T-helper 17 cell (primary cell): ENCODE measurements around the gene DYRK1B. TPM values are rescaled to one million over a fixed set of nuclear protein-coding genes. Genes with fewer than 3 reads are reported as not detected.

Experiments
- ATAC-seq: fragments of 150-1000 bp; cut with Tn5 transposase; 2 replicates; pipeline ENCODE4 v1.10.0; 2021; ENCODE audit warnings: mild to moderate bottlenecking, moderate library complexity
- DNase-seq, 3 donors: peaks; one replicate each; pipeline versions ENCODE4 v3.0.0 to v3.0.0-alpha.2; 2020 to 2021
- H3K9me3 ChIP-seq: one replicate; pipeline ENCODE4 v1.7.0; 2013; ENCODE audit warnings: low read length, mild to moderate bottlenecking; ENCODE audit not compliant: control insufficient read depth, poor library complexity, severe bottlenecking
- H3K27ac Mint-ChIP-seq: one replicate; pipeline ENCODE4 v1.8.0; 2022; ENCODE audit warnings: mild to moderate bottlenecking, moderate library complexity, mixed read lengths
- H3K27me3 Mint-ChIP-seq: one replicate; pipeline ENCODE4 v1.8.0; 2022; ENCODE audit warnings: mixed read lengths
- H3K36me3 Mint-ChIP-seq: one replicate; pipeline ENCODE4 v1.8.0; 2022; ENCODE audit warnings: low read depth, mixed read lengths
- H3K4me1 Mint-ChIP-seq: one replicate; pipeline ENCODE4 v1.8.0; 2022; ENCODE audit warnings: mild to moderate bottlenecking, mixed read lengths
- H3K4me3 Mint-ChIP-seq: one replicate; pipeline ENCODE4 v1.8.0; 2022; ENCODE audit warnings: mild to moderate bottlenecking, moderate library complexity, mixed read lengths
- total RNA-seq, 4 donors: library from RNA in 2 of 4; stranded (reverse) in 2 of 4; gene quantifications; one replicate each; pipeline ENCODE4 v1.2.3 and lab custom pipeline; 2022 to 2026

Gene DYRK1B
- total RNA-seq, 2 donors from 2014 or later: 47.5 to 55.5 TPM

- H3K4me3 Mint-ChIP-seq: peak overlapping the region; percentile 91
- DNase-seq: no peak
Observed at GRCh38 chr19:39833160-39833463, 850 bp downstream of the DYRK1B start.

GRCh38 chr19:39832341-39833083, 1.4 kb downstream of the DYRK1B start:
- Mint-ChIP-seq H3K36me3 (peaks cover 7% of the 10 kb centered on the region), H3K4me1 (peaks cover 30% of the 10 kb centered on the region), H3K27ac (peak overlapping the region; percentile 97), H3K4me3 (peak overlapping the region; percentile 91), H3K27me3 (no peaks in the 10 kb centered on the region)
- ATAC-seq: no peak
- no peaks in the 10 kb centered on the region for H3K9me3 ChIP-seq
- peak in 1 of 3 donors; percentile 38 for DNase-seq

More at GRCh38 chr19:39833160-39833463, 850 bp downstream of the DYRK1B start:
- Mint-ChIP-seq H3K4me1 (peaks cover 30% of the 10 kb centered on the region), H3K36me3 (peaks cover 7% of the 10 kb centered on the region), H3K27ac (peak overlapping the region; percentile 97), H3K27me3 (no peaks in the 10 kb centered on the region)
- no peaks in the 10 kb centered on the region for H3K9me3 ChIP-seq
- no peak for ATAC-seq

GRCh38 chr19:39831679-39832078, 2.3 kb downstream of the DYRK1B start:
- peaks cover 29% of the 10 kb centered on the region for H3K4me1 Mint-ChIP-seq

GRCh38 chr19:39830847-39831246, 3.1 kb downstream of the DYRK1B start:
- H3K9me3 ChIP-seq: no peaks in the 10 kb centered on the region
- no peaks in the 10 kb centered on the region for H3K27me3 Mint-ChIP-seq
- H3K4me3 Mint-ChIP-seq: peak overlapping the region; percentile 36
- H3K4me1 Mint-ChIP-seq: peaks cover 29% of the 10 kb centered on the region
- peaks cover 3% of the 10 kb centered on the region for H3K36me3 Mint-ChIP-seq
- ATAC-seq (no peak), DNase-seq (no peak)
- H3K27ac Mint-ChIP-seq: peak overlapping the region; percentile 97

More at GRCh38 chr19:39831679-39832078, 2.3 kb downstream of the DYRK1B start:
- H3K9me3 ChIP-seq: no peaks in the 10 kb centered on the region
- peak overlapping the region; percentile 91 for H3K4me3 Mint-ChIP-seq
- H3K36me3 Mint-ChIP-seq: peaks cover 4% of the 10 kb centered on the region
- no peaks in the 10 kb centered on the region for H3K27me3 Mint-ChIP-seq
- DNase-seq (no peak), ATAC-seq (no peak)
- H3K27ac Mint-ChIP-seq: peak overlapping the region; percentile 97

DNA sequence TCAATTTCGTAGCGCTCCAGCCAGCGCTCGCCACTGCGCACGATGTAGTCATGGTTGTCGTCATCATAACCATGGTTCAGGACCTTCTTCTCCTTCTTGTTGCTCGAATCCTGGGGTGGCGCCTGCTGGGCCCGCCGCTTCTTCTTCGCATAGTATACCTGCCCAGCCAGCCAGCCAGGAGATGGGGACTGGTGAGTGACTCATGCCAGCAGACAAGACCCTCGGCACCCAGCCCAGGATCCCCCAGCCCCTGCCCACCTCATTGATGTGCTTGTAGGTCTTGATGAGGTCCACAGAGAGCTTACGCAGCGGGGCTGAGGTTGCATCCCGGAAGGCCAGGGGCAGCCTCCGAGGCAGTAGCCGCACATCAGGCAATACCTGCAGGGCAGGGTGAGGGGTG, 3.6 kb downstream of the DYRK1B start:
- Mint-ChIP-seq H3K4me1 (peaks cover 29% of the 10 kb centered on the region), H3K27me3 (no peaks in the 10 kb centered on the region), H3K4me3 (no peak overlapping the region), H3K36me3 (peaks cover 3% of the 10 kb centered on the region), H3K27ac (peak overlapping the region; percentile 97)
- ATAC-seq (no peak), DNase-seq (no peak)
- H3K9me3 ChIP-seq: no peaks in the 10 kb centered on the region

- ATAC-seq (no peak), DNase-seq (no peak)
- Mint-ChIP-seq H3K36me3 (peaks cover 3% of the 10 kb centered on the region), H3K27ac (peak overlapping the region; percentile 82), H3K27me3 (no peaks in the 10 kb centered on the region), H3K4me1 (peaks cover 31% of the 10 kb centered on the region), H3K4me3 (no peak overlapping the region)
- H3K9me3 ChIP-seq: no peaks in the 10 kb centered on the region
Observed at GRCh38 chr19:39829702-39830275, 4.2 kb downstream of the DYRK1B start.

DNA sequence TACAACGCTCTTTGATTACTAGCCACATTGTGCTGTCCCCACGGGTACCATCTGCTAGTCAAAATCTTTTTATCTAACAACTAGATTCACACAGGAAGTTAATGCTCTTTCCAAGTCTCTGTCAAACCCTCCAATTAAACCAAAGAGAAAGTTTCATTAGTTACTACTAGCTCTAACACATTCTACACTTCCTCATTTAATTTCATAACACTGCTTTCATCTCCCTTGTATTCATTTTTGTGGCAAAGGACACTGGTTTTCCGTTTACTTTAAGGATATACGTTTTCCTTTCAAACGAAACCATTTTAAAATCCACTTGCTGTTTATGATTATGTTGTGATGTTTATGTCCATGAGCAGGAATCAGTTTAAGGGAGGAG, 5.3 kb downstream of the DYRK1B start:
- no peaks in the 10 kb centered on the region for H3K27me3 Mint-ChIP-seq
- ATAC-seq: no peak
- DNase-seq: no peak
- no peaks in the 10 kb centered on the region for H3K9me3 ChIP-seq
- peaks cover 2% of the 10 kb centered on the region for H3K36me3 Mint-ChIP-seq
- H3K27ac Mint-ChIP-seq: peak overlapping the region; percentile 82
- peaks cover 23% of the 10 kb centered on the region for H3K4me1 Mint-ChIP-seq
- no peak overlapping the region for H3K4me3 Mint-ChIP-seq

DNA sequence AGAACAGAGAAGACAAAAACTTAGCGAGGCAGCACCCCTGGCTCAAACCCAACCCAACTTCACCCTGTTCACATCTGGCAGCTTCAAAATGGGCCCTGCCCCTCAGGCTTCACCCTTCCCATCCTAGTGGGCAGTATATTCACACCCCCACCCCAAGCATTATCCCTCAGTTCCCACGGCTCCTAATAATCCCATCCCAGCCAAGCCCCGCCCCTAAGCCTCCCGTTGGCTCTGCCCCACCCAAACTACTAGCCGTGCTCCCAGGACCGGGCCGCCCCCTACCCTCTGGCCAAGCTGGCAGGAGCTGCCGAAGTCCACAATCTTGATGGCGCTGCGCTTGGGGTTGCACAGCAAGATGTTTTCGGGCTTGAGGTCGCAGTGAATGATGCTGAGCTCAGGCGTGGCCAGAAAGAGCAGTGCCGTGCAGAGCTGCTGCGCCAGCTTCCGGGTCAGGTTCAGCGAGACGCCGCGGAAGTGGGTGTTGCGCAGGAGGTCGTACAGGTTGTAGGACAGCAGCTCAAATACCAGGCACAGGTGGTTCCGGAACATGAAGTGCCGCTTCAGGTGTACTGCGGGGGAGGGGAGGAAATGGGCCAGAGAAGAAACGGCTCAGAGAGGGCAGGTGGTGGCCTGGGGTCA, 5.8 kb downstream of the DYRK1B start:
- Mint-ChIP-seq H3K27ac (peak overlapping the region; percentile 82), H3K36me3 (peaks cover 2% of the 10 kb centered on the region), H3K4me1 (peaks cover 23% of the 10 kb centered on the region), H3K4me3 (no peak overlapping the region), H3K27me3 (no peaks in the 10 kb centered on the region)
- DNase-seq (no peak), ATAC-seq (no peak)
- H3K9me3 ChIP-seq: no peaks in the 10 kb centered on the region

DNA sequence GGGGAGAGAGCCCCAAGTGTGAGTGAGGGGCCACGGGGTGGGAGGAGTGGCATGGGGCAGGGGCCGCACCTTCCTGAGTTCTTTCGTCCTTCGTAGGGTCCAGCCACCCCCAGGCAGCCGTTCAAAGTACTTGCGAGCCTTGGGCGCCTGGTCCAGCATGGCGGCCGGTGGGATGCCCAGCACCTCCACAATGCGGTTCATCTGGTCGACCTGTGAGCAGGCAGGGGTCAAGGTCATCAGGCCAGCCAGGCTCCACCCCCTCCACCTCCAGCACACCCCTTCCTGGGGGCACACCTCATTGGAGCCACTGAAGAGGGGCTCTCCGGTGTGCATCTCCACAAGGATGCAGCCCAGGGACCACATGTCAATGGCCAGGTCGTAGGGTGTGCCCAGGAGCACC, 6.7 kb downstream of the DYRK1B start:
- H3K9me3 ChIP-seq: no peaks in the 10 kb centered on the region
- Mint-ChIP-seq H3K36me3 (peaks cover 2% of the 10 kb centered on the region), H3K27ac (no peak overlapping the region), H3K4me3 (no peak overlapping the region), H3K27me3 (no peaks in the 10 kb centered on the region), H3K4me1 (peaks cover 15% of the 10 kb centered on the region)
- DNase-seq: no peak
- no peak for ATAC-seq

- H3K4me3 Mint-ChIP-seq: no peak overlapping the region
- H3K36me3 Mint-ChIP-seq: peaks cover 2% of the 10 kb centered on the region
- no peaks in the 10 kb centered on the region for H3K9me3 ChIP-seq
- no peaks in the 10 kb centered on the region for H3K27me3 Mint-ChIP-seq
- no peak for DNase-seq
- H3K4me1 Mint-ChIP-seq: peaks cover 10% of the 10 kb centered on the region
- no peak for ATAC-seq
- H3K27ac Mint-ChIP-seq: no peak overlapping the region
Observed at GRCh38 chr19:39826311-39826945, 7.5 kb downstream of the DYRK1B start.

DNA sequence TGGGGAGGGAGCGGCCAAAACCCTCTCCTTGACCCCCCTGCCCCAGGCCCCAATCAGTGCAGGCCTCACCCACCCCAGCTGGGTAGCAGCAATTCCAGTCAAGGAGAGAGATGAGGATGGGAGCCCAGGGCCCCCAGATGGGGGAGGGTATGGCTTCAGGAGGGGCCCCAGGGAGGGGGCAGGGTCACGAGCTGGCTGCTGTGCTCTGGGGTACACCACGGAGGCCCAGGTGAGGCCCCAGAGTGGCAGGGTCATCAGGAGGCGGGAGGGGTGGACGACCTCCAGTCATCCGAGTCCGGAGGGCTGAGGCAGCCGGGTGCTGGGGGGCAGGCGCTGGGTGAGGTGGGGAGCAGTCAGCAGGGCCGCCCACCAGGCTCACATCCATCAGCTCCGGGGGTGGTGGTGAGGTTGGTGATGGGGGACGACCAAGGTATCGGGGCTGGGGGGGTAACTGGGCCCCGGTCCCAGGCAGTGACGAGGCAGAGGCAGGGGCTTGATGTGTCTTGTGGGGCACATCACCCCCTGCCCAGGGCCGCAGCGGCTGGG, 8.4 kb downstream of the DYRK1B start:
- Mint-ChIP-seq H3K4me1 (peaks cover 5% of the 10 kb centered on the region), H3K27me3 (no peaks in the 10 kb centered on the region), H3K36me3 (no peaks in the 10 kb centered on the region), H3K4me3 (no peak overlapping the region), H3K27ac (no peak overlapping the region)
- ATAC-seq: no peak
- no peaks in the 10 kb centered on the region for H3K9me3 ChIP-seq
- no peak for DNase-seq

DNA sequence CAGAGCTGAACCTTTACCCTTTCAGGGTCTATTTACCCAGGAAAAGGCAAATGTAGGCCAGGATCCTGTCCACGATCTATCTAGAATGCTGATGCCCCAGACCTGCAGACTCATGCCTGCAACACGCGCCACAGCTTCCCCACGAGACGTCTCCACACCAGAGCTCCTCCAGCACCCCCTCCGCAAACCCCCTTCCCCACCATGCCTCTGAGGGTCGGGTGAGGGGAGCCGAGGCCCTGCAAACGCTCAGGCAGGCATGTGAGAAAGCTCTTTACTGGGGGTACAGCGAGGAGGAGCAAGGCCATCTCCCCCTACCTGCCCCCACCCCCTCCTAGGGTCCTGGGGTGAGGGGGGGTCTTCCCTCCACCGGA, 8.9 kb downstream of the DYRK1B start:
- H3K9me3 ChIP-seq: no peaks in the 10 kb centered on the region
- Mint-ChIP-seq H3K4me1 (peaks cover 7% of the 10 kb centered on the region), H3K4me3 (no peak overlapping the region), H3K27me3 (no peaks in the 10 kb centered on the region), H3K27ac (no peak overlapping the region), H3K36me3 (no peaks in the 10 kb centered on the region)
- DNase-seq (no peak), ATAC-seq (no peak)
